ENCODE measurements around the gene TTI1. TPM values are rescaled to one million over a fixed set of nuclear protein-coding genes. Genes with fewer than 3 reads are reported as not detected.

The TTI1 gene
- polyA plus RNA-seq, 4 donors: 5.7 to 21.4 (median 6.8) TPM

GRCh38 chr20:37933786-37934633, 99.2 kb downstream of the TTI1 start:
- DNase-seq: no peak
- FAIRE-seq: no peak
- H3K4me1 ChIP-seq (ENCODE audit: control insufficient read depth in 3 of 3, insufficient read depth in 2 of 3, low read depth in 1 of 3, low read length in 2 of 3): no peaks in the 10 kb centered on the region
- no peak overlapping the region for H3K4me3 ChIP-seq (ENCODE audit: low read depth in 1 of 3, low read length in 3 of 3)
- WGBS, 3 donors: 77 to 88% (median 81%) methylated on average over 15 of the region's 15 CpGs
- peaks cover 0 to 4% (median 0%) of the 10 kb centered on the region in 3 donors for H3K27me3 ChIP-seq (ENCODE audit: control insufficient read depth in 3 of 3, insufficient read depth in 3 of 3, low read length in 3 of 3)
- no peaks in the 10 kb centered on the region for H3K36me3 ChIP-seq (ENCODE audit: control insufficient read depth in 3 of 3, insufficient read depth in 2 of 3, low read depth in 1 of 3, low read length in 3 of 3)
- H3K9me3 ChIP-seq (ENCODE audit: control insufficient read depth in 2 of 2, insufficient read depth in 1 of 2, low read depth in 1 of 2, low read length in 1 of 2): no peaks in the 10 kb centered on the region
- H3K27ac ChIP-seq (ENCODE audit: low read depth in 1 of 3, low read length in 2 of 3): no peak overlapping the region

Other genes starting within 250 kb of the TTI1 start
- gene VSTM2L, start 130.3 kb downstream of the TTI1 start, polyA plus RNA-seq: 10 to 100 TPM in 1 of 4 donors, 1 to 10 TPM in 1, under 1 TPM in 2; 0.67 to 15.6 (median 1.2) TPM
- 10 to 100 TPM in 3 of 4 donors, 1 to 10 TPM in 1; 9.2 to 34.7 (median 13.6) TPM for gene RPRD1B, start 290 bp upstream of the TTI1 start, polyA plus RNA-seq
- 100 to 1,000 TPM in 1 of 4 donors, 10 to 100 TPM in 3; 19.7 to 332 (median 59.1) TPM for gene TGM2, start 131.8 kb upstream of the TTI1 start, polyA plus RNA-seq
- 1 to 10 TPM in 3 of 4 donors, under 1 TPM in 1; 0.45 to 5.6 (median 1.5) TPM for gene KIAA1755, start 227.3 kb upstream of the TTI1 start, polyA plus RNA-seq

All from small intestine (tissue), 7 donors.